HEK293 (cell line): ENCODE results near the gene AMACR.

Source experiments
- EGR2 ChIP-seq: fragments of 450-650 bp; formaldehyde crosslinking; IDR thresholded peaks from 2 replicates; pipeline ENCODE4 v1.5.1; 2016; ENCODE audit warnings: low read depth, missing biosample characterization, missing genetic modification characterization
- SCRT1 ChIP-seq: fragments of 450-650 bp; formaldehyde crosslinking; IDR thresholded peaks from 2 replicates; pipeline ENCODE4 v1.5.1; 2016; ENCODE audit warnings: missing biosample characterization, missing genetic modification characterization, borderline replicate concordance
- ZNF16 ChIP-seq: fragments of 450-650 bp; formaldehyde crosslinking; IDR thresholded peaks from 2 replicates; pipeline ENCODE4 v1.5.1; 2016; ENCODE audit warnings: low read depth, missing biosample characterization, missing genetic modification characterization
- ZNF37A ChIP-seq: fragments of 450-650 bp; IDR thresholded peaks from 2 replicates; pipeline ENCODE4 v1.5.1; 2018; ENCODE audit warnings: missing biosample characterization, missing genetic modification characterization
- TF ChIP-seq, protein P1 (sequence below): sonication (generic); formaldehyde crosslinking; IDR thresholded peaks from 2 replicates; pipeline ENCODE4 v1.8.1; 2022; ENCODE audit warnings: mild to moderate bottlenecking, moderate library complexity, missing genetic modification reagents
- TF ChIP-seq, protein P2 (sequence below): fragments of 450-650 bp; formaldehyde crosslinking; IDR thresholded peaks from 2 replicates; pipeline ENCODE4 v1.5.1; 2016; ENCODE audit warnings: missing biosample characterization, missing genetic modification characterization
- TF ChIP-seq, protein P3 (sequence below): fragments of 450-650 bp; formaldehyde crosslinking; IDR thresholded peaks from 2 replicates; pipeline ENCODE4 v1.5.1; 2016; ENCODE audit warnings: missing biosample characterization, missing genetic modification characterization, low read depth
- TF ChIP-seq, protein P4 (sequence below): fragments of 450-650 bp; formaldehyde crosslinking; IDR thresholded peaks from 2 replicates; pipeline ENCODE4 v1.5.1; 2016; ENCODE audit warnings: missing biosample characterization, missing genetic modification characterization
- TF ChIP-seq, protein P5 (sequence below): fragments of 450-650 bp; formaldehyde crosslinking; conservative IDR thresholded peaks from 2 replicates; pipeline ENCODE4 v1.5.1; 2016; ENCODE audit warnings: low read depth, missing biosample characterization, missing genetic modification characterization
- TF ChIP-seq, protein P6 (sequence below): fragments of 450-650 bp; formaldehyde crosslinking; IDR thresholded peaks from 2 replicates; pipeline ENCODE4 v1.5.1; 2016; ENCODE audit warnings: missing biosample characterization, missing genetic modification characterization

DNA sequence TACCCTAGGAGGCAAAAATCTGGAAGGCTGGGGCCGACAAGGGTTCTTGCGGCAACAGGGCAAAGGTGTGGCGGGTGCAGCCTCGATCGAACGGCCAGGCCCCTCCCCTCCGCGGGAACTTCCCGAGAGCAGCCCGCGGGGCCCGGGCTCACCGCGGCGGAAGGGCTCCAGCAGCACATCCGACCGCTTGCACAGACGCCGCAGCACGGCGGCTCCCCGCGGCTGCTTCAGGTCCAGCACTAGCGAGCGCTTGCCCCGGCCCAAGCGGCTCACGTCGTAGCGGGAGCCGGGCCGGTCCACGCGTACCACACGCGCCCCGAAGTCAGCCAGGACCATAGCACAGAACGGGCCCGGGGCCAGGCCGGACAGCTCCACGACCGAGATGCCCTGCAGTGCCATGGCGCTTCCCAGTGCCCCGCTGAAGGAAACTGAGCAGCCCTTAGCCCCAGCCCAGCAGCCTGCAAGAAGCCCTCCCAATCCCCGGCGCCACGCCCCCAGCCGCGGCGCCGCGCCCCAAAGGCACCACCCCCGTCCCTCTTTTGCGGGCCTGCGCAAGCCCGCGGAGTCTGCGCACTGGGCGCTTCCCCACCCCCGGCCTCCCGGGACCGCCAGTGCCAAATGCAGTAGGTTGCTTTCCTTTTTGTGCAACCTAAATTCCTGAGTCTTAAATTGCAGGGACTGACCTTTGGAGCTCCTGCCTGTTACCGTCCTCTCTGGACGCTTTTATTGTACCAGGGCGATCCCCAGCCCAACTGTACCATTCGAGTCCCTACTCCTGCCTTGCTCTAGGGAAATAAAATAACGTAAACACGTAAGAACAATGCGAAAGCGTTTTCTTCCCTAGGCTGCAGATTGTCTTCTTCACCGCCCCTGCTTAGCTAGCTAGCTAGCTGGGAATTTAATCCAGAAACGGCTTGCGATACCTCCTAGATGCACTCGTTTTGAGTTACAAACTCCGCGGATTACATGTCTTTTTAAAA, at the start of gene AMACR:
- TF ChIP-seq EGR2, result no peak
- TF ChIP-seq SCRT1 (tag by site-specific recombination), result no peak
- TF ChIP-seq, protein P1, sequence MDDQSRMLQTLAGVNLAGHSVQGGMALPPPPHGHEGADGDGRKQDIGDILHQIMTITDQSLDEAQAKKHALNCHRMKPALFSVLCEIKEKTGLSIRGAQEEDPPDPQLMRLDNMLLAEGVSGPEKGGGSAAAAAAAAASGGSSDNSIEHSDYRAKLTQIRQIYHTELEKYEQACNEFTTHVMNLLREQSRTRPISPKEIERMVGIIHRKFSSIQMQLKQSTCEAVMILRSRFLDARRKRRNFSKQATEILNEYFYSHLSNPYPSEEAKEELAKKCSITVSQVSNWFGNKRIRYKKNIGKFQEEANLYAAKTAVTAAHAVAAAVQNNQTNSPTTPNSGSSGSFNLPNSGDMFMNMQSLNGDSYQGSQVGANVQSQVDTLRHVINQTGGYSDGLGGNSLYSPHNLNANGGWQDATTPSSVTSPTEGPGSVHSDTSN (CRISPR knock-in tag), result peak; percentile 71
- TF ChIP-seq, protein P2, sequence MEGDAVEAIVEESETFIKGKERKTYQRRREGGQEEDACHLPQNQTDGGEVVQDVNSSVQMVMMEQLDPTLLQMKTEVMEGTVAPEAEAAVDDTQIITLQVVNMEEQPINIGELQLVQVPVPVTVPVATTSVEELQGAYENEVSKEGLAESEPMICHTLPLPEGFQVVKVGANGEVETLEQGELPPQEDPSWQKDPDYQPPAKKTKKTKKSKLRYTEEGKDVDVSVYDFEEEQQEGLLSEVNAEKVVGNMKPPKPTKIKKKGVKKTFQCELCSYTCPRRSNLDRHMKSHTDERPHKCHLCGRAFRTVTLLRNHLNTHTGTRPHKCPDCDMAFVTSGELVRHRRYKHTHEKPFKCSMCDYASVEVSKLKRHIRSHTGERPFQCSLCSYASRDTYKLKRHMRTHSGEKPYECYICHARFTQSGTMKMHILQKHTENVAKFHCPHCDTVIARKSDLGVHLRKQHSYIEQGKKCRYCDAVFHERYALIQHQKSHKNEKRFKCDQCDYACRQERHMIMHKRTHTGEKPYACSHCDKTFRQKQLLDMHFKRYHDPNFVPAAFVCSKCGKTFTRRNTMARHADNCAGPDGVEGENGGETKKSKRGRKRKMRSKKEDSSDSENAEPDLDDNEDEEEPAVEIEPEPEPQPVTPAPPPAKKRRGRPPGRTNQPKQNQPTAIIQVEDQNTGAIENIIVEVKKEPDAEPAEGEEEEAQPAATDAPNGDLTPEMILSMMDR (tag by site-specific recombination), result peak; percentile 61
- TF ChIP-seq, protein P3, sequence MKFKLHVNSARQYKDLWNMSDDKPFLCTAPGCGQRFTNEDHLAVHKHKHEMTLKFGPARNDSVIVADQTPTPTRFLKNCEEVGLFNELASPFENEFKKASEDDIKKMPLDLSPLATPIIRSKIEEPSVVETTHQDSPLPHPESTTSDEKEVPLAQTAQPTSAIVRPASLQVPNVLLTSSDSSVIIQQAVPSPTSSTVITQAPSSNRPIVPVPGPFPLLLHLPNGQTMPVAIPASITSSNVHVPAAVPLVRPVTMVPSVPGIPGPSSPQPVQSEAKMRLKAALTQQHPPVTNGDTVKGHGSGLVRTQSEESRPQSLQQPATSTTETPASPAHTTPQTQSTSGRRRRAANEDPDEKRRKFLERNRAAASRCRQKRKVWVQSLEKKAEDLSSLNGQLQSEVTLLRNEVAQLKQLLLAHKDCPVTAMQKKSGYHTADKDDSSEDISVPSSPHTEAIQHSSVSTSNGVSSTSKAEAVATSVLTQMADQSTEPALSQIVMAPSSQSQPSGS, result no peak
- TF ChIP-seq ZNF16 (tag by site-specific recombination), result 0 out of 2 replicates have a peak, but pooled peaks have one; percentile 33
- TF ChIP-seq, protein P4, sequence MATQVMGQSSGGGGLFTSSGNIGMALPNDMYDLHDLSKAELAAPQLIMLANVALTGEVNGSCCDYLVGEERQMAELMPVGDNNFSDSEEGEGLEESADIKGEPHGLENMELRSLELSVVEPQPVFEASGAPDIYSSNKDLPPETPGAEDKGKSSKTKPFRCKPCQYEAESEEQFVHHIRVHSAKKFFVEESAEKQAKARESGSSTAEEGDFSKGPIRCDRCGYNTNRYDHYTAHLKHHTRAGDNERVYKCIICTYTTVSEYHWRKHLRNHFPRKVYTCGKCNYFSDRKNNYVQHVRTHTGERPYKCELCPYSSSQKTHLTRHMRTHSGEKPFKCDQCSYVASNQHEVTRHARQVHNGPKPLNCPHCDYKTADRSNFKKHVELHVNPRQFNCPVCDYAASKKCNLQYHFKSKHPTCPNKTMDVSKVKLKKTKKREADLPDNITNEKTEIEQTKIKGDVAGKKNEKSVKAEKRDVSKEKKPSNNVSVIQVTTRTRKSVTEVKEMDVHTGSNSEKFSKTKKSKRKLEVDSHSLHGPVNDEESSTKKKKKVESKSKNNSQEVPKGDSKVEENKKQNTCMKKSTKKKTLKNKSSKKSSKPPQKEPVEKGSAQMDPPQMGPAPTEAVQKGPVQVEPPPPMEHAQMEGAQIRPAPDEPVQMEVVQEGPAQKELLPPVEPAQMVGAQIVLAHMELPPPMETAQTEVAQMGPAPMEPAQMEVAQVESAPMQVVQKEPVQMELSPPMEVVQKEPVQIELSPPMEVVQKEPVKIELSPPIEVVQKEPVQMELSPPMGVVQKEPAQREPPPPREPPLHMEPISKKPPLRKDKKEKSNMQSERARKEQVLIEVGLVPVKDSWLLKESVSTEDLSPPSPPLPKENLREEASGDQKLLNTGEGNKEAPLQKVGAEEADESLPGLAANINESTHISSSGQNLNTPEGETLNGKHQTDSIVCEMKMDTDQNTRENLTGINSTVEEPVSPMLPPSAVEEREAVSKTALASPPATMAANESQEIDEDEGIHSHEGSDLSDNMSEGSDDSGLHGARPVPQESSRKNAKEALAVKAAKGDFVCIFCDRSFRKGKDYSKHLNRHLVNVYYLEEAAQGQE, result peak; percentile 95
- TF ChIP-seq, protein P5, sequence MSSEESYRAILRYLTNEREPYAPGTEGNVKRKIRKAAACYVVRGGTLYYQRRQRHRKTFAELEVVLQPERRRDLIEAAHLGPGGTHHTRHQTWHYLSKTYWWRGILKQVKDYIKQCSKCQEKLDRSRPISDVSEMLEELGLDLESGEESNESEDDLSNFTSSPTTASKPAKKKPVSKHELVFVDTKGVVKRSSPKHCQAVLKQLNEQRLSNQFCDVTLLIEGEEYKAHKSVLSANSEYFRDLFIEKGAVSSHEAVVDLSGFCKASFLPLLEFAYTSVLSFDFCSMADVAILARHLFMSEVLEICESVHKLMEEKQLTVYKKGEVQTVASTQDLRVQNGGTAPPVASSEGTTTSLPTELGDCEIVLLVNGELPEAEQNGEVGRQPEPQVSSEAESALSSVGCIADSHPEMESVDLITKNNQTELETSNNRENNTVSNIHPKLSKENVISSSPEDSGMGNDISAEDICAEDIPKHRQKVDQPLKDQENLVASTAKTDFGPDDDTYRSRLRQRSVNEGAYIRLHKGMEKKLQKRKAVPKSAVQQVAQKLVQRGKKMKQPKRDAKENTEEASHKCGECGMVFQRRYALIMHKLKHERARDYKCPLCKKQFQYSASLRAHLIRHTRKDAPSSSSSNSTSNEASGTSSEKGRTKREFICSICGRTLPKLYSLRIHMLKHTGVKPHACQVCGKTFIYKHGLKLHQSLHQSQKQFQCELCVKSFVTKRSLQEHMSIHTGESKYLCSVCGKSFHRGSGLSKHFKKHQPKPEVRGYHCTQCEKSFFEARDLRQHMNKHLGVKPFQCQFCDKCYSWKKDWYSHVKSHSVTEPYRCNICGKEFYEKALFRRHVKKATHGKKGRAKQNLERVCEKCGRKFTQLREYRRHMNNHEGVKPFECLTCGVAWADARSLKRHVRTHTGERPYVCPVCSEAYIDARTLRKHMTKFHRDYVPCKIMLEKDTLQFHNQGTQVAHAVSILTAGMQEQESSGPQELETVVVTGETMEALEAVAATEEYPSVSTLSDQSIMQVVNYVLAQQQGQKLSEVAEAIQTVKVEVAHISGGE (tag by site-specific recombination), result peak; percentile 86
- TF ChIP-seq ZNF37A (tag by site-specific recombination), result no peak
- TF ChIP-seq, protein P6, sequence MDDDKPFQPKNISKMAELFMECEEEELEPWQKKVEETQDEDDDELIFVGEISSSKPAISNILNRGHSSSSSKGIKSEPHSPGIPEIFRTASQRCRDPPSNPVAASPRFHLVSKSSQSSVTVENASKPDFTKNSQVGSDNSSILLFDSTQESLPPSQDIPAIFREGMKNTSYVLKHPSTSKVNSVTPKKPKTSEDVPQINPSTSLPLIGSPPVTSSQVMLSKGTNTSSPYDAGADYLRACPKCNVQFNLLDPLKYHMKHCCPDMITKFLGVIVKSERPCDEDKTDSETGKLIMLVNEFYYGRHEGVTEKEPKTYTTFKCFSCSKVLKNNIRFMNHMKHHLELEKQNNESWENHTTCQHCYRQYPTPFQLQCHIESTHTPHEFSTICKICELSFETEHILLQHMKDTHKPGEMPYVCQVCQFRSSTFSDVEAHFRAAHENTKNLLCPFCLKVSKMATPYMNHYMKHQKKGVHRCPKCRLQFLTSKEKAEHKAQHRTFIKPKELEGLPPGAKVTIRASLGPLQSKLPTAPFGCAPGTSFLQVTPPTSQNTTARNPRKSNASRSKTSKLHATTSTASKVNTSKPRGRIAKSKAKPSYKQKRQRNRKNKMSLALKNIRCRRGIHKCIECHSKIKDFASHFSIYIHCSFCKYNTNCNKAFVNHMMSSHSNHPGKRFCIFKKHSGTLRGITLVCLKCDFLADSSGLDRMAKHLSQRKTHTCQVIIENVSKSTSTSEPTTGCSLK, result no peak
